Tongue (tissue), 2 donors: Measurements from ENCODE around the gene CRTC1. TPM values are rescaled to one million over a fixed set of nuclear protein-coding genes. Genes with fewer than 3 reads are reported as not detected.
A peak's percentile ranks its signal among the peaks of the same experiment; 100 is the strongest.
"Not testable (repeated sequence)": the region's sequence is repeated elsewhere in the genome, so short reads cannot be mapped to it uniquely, and the experiment has no call there.

Experiments used
- DNase-seq: peaks from one replicate; pipeline ENCODE4 v3.0.0-alpha.2; 2015
- total RNA-seq: library from RNA; depleted of rRNA; stranded (reverse); fragments of >200 nt; gene quantifications from one replicate; pipeline ENCODE4 v1.2.3, GENCODE V29; 2014

The CRTC1 gene
- total RNA-seq, 1 donor from 2014 or later, result 5.4 TPM

DNA sequence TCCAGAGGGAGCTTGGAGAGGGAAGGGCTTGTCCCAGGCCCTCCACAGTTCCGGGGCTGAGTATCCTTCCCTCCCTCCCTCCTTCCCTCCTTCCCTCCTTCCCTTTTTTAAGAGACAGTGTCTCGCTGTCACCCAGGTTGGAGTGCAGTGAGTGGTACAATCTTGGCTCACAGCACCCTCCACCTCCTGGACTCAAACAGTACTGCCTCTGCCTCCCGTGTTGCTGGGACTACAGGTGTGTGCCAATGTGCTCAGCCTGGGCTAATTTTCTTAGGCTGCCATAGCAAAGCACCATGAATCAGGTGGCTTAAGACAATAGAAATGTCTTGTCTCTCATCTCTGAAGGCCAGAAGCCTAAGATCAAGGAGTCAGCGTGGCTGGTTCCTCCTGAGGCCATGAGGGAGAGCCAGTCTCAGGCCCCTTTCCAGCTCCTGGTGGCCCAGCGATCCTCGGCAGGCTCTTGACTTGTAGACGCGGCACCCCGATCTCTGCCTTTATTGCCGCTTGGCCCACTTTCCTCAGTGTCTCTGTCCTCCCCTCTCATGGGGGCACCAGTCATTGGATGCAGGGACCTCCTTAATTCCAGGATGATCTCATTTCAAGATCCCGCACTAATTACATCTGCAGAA, 47.5 kb downstream of the CRTC1 start:
- no peak for DNase-seq

DNA sequence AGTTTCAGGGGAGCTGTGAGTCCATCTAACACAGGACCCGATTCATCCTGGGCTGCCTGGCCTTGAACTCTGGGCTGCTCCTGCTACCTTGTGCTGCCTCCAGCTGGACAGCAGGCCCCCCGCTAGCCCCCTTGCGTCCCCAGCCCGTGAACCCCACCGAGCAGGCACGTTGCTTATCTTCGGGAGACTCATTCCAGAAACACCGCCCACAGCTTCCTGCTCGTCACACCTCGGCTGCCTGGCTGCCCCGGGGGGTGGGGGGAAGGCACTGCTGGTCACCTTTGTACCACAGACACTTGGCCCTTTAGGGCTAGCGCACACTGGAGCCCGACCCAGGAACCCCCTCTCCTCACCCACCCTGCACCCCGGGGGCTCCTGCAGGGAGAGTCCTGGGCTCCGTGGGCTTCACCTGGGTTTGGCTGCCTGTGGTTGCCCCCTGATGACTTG, 48.1 kb downstream of the CRTC1 start:
- DNase-seq, result no peak

DNA sequence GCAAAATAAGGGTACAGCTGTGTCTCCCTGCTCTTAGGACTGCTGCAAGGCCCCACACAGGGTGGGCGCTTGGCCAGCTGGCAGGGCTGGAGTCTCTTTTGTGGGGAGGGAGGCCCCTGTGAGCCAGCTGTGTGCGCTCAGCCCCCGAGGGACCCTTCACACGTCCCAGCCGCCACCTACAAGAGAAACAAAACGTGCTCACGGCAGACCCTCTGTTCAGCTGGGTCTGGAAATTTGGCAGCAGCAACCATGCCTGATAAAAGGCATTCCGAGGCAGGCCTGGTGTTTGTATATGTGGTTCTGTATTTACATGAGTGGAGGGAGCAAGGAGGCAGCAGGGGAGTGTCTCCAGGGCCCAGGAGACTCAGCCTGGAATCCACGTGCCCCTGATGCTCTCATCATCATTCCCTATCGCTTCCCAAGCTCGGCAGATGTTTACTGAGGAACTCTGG, 49.7 kb downstream of the CRTC1 start:
- peak; percentile 80 for DNase-seq

DNA sequence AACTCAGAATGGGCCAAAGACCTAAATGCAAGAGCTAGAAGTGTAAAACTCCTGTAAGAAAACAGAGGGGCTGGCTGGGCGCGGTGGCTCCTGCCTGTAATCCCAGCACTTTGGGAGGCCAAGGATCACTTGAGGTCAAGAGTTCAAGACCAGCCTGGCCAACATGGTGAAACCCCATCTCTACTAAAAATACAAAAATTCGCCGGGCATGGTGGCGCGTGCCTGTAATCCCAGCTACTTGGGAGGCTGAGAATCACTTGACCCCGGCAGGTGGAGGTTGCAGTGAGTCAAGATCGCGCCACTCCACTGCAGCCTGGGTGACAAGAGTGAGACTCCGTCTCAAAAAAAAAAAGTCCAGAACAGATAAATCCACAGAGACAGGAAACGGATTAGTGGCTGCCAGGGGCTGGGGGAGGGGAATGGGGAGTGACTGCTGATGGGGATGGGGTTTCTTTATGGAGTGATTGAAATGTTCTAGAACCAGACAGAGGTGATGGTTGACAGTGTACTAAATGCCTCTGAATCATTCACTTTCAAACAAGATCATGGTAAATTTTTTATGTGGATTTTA, 50.4 kb downstream of the CRTC1 start:
- not testable (repeated sequence) for DNase-seq

DNA sequence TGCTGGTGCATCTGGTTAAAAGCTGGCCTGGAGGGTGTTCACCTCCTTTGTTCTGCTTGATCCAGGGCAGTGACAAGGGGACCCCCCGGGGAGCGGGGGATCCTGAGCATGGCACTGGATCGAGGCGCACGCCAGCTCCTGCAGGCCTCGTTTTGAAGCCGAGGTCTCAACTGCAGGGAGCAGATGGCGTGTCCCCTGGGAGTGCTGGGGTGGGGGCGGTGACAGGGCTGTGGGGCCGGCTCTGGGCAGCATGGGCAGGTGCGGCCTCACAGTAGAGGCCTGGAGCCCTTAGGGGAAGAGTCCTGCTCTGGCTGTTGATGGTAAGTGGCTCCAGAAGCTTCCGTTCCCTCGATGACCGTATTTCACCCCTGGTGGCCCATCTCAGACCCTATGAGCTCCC, 51.8 kb downstream of the CRTC1 start:
- peak; percentile 48 for DNase-seq

DNA sequence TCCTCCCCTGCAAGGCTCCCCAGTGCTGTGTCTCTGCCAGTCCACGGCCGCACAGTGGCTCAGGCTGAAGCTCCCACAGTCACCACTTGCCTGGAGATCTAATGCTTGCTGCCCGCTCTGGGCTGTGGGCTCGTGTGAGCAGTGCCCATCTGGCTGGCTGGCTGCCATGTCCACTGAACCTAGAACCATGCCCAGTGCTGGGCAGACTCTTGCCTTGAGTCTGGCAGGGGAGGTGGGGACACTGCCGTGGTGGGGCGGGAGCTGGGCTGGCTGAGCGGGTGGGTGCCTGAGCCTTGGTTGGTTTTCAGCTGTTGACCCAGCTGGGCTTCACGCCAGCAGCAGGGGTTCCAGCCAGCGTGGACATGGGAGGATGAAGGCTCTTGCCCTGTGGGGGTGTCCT, 52.3 kb downstream of the CRTC1 start:
- peak; percentile 71 for DNase-seq

DNA sequence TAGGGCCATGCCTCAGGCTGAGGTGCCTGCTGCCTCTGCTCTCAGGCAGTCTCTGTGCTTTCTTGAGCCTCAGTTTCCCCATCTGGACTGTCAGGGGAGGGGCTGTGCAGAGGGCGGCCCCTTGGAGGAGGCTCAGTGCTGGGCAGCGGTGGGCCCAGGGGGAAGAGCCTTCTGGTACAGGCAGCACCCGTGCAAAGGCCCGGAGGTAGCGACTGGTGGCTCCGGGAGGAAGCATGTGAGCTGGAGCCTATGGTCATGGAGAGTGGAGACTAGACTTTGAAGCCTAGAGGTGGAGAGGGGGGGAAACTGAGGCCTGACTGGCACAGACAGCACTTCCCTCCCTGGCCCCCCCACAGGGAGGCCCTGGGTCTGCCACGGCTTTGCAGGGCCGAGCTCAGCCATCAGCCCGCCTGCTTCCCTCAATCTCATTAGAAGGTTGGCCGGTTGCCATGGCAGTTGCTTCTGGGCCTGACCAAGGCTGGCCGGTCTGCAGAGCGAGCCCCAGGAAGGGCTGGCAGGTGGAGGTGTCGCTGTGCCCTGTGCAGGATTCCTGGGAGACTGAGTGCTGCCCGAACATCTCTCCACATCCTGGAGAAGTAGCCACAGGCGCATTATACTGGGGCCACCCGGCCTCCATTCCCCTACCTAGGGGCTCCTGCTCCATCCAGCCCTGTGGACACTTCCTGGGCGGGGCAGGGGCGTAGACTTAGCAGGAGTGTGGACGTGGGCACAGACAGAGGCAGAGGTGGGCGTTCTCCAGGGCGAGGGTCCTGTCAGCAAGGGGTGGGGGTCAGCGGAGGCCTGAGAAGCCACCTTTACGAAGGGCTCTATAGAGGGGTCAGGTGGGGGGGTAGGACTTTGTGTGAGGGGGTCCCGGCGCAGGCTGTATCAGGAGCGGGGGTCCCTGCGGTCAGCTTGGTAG, 53.2 kb downstream of the CRTC1 start:
- peak; percentile 80 for DNase-seq

DNA sequence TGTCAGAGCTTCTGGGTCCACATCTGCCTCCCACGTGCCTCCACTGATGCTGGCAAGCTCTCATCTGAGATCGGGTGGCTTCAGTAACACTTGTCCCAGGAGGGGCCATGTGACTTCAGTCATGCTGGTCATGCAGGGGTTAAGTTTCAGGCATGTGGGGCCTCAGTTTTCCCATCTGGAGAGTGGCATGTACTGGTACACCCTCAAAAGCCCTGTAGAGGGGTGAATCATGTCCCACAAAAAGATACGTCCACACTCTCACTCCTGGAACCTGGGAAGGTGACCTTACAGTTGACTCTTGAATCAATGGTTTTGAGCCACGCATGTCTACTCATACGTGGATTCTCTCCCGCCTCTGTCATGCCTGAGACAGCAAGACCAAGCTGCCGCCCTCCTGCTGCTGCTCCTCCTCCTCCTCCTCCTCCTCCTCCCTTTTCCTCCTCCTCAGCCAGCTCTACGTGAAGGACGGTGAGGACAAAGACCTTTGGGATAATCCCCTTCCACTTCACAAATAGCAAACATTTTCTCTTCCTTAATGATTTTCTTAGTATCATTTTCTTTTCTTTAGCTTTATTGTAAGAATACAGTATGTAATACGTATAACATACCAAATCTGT, 54.0 kb downstream of the CRTC1 start:
- no peak for DNase-seq

DNA sequence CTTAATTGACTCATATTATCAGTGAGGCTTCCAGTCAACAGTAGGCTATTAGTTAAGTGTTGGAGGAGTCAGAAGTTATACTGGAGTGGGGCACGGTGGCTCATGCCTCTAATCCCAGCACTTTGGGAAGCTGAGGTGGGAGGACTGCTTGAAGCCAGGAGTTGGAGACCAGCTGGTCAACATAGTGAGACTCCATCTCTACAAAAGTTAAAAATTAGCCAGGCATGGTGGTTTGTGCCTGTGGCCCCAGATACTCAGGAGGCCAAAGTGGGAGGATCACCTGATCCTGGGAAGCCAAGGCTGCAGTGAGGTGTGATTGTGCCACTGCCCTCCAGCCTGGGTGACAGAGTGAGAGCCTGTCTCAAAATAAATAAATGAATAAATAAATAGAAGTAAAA, 54.5 kb downstream of the CRTC1 start:
- DNase-seq, result no peak

DNA sequence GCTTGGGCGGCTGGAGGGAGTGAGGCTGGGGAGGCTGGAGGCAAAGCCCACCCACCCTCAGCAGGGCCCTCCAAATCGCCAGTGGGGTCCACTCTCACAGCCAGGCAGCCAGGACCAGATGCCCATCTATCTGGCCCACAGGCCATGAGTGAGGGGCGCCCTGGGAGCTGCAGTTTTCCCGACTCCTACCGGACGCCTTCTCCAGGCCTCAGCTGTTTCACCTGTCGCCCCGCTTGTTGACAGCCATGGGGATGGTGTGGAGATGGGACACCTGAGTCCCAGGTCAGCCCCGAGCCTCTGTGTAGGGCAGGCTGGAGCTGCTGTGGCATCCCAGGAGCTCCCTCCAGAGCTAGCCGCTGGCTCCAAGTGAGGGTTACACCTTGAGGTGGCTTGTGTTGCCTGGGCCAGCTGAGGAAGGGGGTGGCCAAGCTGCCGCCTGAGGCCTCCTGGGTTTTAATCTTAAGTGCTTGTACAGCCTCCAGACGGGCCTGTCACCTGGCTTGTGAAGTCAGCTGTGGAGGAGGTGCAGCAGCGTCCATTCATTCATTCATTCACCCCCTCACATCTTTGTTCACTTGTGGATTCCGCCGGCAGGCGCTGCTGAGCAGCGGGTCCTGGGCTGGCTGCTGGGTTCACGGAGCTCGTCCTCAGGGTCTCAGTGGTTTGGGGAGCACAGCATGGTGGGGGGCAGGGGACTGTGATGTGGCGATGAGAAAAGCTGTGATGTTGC, 55.6 kb downstream of the CRTC1 start:
- DNase-seq, result no peak

DNA sequence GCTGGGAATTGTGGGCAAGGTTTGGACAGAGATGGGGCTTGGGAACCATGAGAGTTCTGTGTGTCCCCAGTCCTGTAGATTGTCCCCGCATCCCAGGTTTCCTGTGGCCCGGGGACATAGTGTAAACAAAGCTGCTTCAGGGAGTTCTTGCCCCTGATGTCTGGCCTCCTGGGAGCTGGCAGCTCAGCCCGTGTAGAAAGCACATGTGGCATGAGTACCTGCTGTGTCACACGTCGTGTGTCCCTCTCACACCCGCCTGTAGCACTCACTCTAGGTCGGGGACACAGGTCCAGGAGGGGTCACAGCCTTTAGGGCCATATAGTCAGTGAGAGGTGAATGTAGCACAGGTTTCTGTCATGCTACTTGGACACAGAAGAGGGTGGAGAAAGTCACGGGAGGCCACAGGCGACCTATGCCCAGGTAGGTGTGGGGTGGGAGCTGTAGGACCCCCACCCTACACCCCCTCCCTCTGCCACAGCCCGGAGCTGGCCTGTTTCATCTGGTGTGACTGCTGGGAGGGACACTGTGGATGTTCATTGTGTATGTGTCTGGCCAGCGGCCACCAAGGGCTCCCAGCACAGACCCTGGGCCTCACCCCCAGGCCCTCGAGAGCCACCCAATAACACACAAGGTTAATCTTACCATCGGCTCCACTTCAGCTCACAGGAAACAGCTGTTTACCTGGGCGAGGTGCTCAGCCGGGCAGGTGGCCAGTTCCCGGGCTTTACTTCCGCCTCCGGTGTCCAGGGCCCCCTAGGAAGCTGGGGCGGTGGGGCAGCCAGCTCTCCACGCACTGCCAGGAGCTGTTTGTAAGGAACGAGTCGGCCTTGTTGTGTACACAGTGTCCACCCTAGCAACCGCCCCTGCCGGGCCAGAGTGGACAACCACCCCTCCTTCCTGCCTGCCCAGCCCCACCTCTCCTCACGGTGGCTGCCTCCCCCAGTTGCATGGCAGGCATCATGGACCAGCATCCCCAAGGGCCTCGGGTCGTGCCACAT, 57.9 kb downstream of the CRTC1 start:
- DNase-seq, result peak; percentile 72

DNA sequence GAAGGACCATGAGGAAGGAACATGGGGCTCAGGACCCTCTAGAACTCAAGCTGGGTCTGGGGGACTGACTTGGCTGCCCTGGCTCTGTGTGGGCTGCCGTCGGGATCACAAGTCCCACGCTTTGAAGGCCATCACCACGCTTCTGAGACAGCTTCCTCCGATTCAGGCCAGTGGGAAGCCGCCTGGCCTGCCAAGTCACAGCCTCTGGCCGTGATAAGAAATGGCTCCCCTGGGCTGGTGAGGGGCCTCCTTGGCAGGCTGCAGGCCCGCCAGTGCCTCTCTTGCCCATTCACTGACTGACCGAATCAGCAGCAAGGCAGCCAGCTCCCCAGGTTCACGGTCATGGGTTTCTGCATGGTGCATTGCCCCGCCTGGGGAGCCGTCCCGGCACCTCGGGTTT, 58.8 kb downstream of the CRTC1 start:
- no peak for DNase-seq

DNA sequence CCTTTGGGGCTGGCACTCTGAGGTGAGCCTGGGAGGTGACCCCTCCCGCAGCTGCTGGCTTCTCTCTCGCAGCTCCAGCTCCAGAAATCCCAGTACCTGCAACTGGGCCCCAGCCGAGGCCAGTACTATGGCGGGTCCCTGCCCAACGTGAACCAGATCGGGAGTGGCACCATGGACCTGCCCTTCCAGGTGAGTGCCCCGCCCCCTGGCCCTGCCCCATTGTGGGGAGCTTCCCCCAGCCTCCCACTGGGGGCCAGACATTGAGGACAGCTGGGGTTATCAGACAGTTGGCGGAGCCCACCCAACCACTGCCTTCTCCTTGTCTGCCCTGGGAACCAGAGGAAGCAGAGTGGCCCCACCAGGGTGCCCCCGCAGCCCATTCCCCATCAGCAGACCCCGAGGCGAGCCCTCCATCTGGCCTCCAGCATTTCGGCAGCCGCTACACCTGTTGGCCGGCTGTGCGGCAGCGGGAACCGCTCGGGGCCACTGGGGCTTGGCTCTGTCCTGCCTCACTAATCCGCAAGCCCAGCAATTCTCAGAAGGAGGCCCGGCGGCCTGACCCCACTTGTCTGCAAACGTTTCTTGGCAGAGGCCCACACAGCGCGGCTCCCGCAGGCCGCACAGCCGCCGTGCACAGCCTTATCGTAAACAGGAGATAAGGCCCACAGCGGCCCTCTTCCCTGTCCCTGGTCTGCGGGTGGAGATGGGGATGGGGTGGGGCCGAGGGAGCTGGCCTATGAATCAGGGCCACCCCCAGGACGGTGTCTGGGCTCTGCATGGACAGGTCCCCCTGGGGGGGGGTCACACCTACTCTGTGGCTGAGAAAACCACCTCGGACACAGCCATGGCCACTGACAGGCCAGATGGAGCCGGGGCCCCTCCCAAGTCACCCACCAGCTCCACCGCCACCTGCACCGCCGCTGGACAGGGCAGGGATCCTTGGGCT, 59.6 kb downstream of the CRTC1 start:
- peak; percentile 84 for DNase-seq

DNA sequence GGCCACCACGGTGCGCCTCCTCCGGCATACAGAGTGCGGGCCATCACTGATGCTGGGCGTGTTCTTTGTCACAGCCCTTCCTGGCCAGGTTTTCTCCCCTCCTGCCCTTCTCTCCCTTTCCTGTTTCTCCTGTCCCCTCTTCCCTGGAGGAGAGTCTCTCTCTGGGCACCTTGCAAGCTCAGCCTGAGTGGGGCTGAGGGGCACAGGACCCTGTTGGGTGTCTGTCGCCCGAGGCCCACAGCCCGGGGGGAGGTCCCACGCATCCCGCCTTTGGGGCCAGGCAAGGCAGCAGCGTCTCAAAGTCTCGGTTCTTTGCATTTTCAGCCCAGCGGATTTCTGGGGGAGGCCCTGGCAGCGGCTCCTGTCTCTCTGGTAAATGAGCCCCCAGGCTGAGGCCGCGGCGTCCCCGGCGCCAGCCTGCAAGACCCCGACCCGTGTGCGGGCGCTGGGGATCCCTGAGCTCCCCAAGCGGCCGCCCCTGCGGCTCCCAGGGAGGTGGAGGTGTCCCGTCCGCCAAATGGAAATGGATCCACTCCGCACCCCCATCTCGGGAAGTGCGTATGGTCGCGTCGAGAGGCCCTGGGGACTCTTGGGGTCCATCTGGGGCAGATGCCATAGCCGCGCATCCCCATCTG, 60.4 kb downstream of the CRTC1 start:
- DNase-seq, result no peak

DNA sequence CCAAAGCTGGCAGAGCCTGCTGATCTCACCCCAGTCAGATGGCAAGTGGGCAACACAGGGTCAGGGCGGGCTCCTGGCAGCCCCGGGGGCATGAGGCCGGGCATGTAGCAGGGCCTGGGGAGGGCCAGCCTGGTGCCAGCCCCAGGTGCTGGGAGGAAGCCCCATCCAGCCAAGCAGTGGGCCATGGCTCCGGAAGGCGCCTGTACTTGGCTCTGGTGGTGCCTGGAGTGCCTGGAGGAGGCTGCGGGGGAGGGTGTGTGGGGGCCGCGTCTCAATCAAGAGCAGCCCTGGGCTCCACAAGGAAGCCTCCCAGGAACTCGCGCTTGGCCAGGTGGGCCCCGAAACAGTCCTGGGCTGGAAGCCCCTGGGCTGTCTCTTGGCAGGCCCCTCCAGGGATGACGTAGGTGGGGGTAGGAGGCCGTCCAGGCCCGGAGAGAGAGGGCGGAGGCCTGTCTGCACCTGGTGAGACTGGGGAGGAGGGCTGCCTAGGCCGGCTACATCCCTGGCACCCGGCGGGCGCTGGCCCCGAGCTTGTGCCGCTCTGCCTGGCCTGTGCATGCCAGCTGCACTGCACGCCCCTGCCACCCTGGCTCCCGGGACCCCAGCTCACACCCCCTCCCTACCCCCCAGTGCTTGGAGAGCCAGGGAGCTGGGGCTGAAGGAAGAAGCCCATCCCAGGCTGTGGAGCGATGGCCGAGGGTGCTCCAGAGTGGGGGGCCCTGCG, 61.7 kb downstream of the CRTC1 start:
- peak; percentile 81 for DNase-seq

DNA sequence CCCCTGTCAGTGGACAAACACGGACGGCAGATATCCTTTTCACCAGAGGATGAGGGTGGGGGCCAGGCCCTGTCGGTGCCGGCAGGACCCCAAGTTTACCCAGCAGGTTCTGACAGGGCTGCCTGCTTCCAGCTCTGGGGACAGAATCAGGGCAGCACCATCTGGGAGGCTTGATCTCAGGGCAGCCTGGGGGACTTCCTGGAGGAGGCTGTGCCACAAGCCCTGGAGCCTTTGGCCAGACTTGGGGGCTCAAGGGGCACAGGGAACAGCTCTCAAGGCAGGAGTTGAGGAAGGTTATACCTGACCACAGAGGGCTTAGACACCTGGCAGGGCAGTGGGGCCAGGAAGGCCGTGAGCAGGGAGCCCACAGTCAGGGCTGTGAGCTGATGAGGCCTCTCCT, 62.5 kb downstream of the CRTC1 start:
- DNase-seq, result no peak

DNA sequence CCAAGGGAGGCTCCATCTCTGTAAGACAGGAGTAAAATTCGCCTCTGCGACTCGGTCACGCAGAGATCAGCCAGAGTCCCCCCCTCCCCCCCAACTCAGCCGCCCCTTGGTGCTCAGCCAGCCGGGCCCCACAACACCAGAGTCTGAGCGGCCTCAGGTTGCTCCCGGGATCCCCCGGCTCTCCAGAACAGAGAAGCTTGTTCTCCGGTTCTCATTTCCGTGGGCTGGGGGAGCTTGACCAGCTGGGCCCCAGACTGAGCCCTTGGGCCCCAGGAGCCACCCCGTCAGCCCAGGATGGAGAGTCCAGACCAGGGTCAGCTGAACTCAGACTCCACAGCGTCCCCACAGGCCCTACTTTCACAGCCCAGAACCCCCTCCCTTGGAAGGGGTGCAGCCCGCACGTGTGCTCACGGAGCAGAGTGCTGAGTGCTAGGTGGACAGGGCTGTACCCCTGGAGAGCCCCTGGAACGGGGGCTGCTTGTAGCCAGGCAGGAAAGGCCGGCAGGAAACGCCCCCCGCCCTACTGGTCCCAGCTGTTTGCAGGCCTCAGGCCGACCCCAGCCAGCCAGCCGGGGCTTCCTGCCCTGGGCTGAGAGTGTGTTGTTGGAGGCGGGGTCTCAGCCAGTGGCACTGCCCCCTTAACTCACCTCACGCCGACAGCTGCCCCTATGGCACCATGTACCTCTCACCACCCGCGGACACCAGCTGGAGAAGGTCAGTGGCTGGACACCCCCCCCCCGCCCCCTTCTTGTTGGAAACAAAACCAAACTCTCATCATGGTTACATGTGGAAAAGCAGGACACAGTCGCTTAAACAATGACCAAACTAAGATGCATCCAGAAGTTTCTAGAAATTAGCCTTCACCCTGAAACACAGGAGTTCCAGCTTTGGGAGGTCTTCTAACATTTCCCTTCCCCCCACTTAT, 63.2 kb downstream of the CRTC1 start:
- DNase-seq, result peak; percentile 71
